ENCODE measurements around the gene PROM1. TPM values are rescaled to one million over a fixed set of nuclear protein-coding genes. Genes with fewer than 3 reads are reported as not detected.

Gene PROM1
- total and polyA plus RNA-seq, 12 donors, result 1.2 to 19.3 (median 3.4) TPM

- Histone ChIP-seq H3K4me1 (peaks cover 0 to 4% (median 0%) of the 10 kb centered on the region in 9 donors), H3K27ac (no peak overlapping the region), H3K4me3 (no peak overlapping the region), H3K36me3 (no peaks in the 10 kb centered on the region), H3K9me3 (no peaks in the 10 kb centered on the region), H3K27me3 (no peaks in the 10 kb centered on the region)
- ATAC-seq, result no peak
- 92 to 96% methylated on average over 2 of the region's 2 CpGs for WGBS, 2 donors
- no peak for DNase-seq
- intact Hi-C loops (cut with DNase I), result no loop called here
- TF ChIP-seq CTCF (IDR thresholded peaks at IDR 0.05), result no peak
Observed at GRCh38 chr4:16062601-16063000, 21.2 kb downstream of the PROM1 start.

- Histone ChIP-seq H3K9me3 (no peaks in the 10 kb centered on the region), H3K36me3 (no peaks in the 10 kb centered on the region), H3K4me1 (peaks cover 2 to 30% (median 20%) of the 10 kb centered on the region in 9 donors), H3K4me3 (no peak overlapping the region), H3K27ac (peak overlapping the region in 4 of 10 donors; percentile 2 to 68 (median 38)), H3K27me3 (no peaks in the 10 kb centered on the region)
- no peak for DNase-seq
- peak in 6 of 8 donors; percentile 17 to 80 (median 56) for ATAC-seq
- intact Hi-C loops (cut with DNase I), result loop anchor here in 1 of 10 donors (1.0 kb wide), 1 partner anchor 31 kb away; no protein-coding TSS in a partner anchor
- 46 to 52% methylated on average over 11 of the region's 11 CpGs for WGBS, 2 donors
- no peak for TF ChIP-seq CTCF (IDR thresholded peaks at IDR 0.05)
Observed at GRCh38 chr4:16056681-16057385, 27.0 kb downstream of the PROM1 start.

- DNase-seq, result no peak
- peak overlapping the region in 3 of 10 donors; percentile 5 to 51 (median 20) for H3K27ac ChIP-seq
- intact Hi-C loops (cut with DNase I), result loop anchor here in 1 of 10 donors (1.0 kb wide), 1 partner anchor 30 kb away; no protein-coding TSS in a partner anchor
- no peaks in the 10 kb centered on the region for H3K27me3 ChIP-seq
- peak in 3 of 8 donors; percentile 23 to 49 (median 42) for ATAC-seq
- peaks cover 2 to 30% (median 20%) of the 10 kb centered on the region in 9 donors for H3K4me1 ChIP-seq
- H3K9me3 ChIP-seq, result no peaks in the 10 kb centered on the region
- no peaks in the 10 kb centered on the region for H3K36me3 ChIP-seq
- no peak overlapping the region for H3K4me3 ChIP-seq
- 29 to 46% methylated on average over 7 of the region's 7 CpGs for whole genome bisulfite sequencing, 2 donors
- no peak for TF ChIP-seq CTCF (IDR thresholded peaks at IDR 0.05)
Observed at GRCh38 chr4:16055873-16056272, 27.9 kb downstream of the PROM1 start.

GRCh38 chr4:16055471-16055870 is 28.4 kb downstream of the PROM1 start:
- 58 to 66% methylated on average over 7 of the region's 7 CpGs for WGBS, 2 donors
- H3K9me3 ChIP-seq, result no peaks in the 10 kb centered on the region
- no peaks in the 10 kb centered on the region for H3K27me3 ChIP-seq
- H3K4me3 ChIP-seq, result no peak overlapping the region
- H3K4me1 ChIP-seq, result peaks cover 2 to 30% (median 20%) of the 10 kb centered on the region in 9 donors
- H3K36me3 ChIP-seq, result no peaks in the 10 kb centered on the region
- DNase-seq (no peak), ATAC-seq (no peak)
- no peak for TF ChIP-seq CTCF (IDR thresholded peaks at IDR 0.05)
- intact Hi-C loops (cut with DNase I), result no loop called here
- H3K27ac ChIP-seq, result peak overlapping the region in 1 of 10 donors; percentile 5

All from heart right ventricle (tissue), 16 donors.